ENCODE results near the gene BAIAP2L1. TPM values are rescaled to one million over a fixed set of nuclear protein-coding genes. Genes with fewer than 3 reads are reported as not detected.

Gene BAIAP2L1
- total RNA-seq, 1 donor from 2014 or later, result 1.6 TPM

GRCh38 chr7:98286093-98286539, 114.8 kb downstream of the BAIAP2L1 start:
- DNase-seq (ENCODE audit: missing footprints) (peak; percentile 87), ATAC-seq (peak; percentile 14)
- intact Hi-C loops (cut with DNase I), result no loop called here

- intact Hi-C loops (cut with DNase I), result no loop called here
- DNase-seq (ENCODE audit: missing footprints) (no peak), ATAC-seq (no peak)
Measured at GRCh38 chr7:98285157-98286092, 115.5 kb downstream of the BAIAP2L1 start.

- peak; percentile 93 for DNase-seq (ENCODE audit: missing footprints)
- ATAC-seq, result peak; percentile 57
- intact Hi-C loops (cut with DNase I), result loop anchor here (5.0 kb wide), 2 partner anchors 118 to 543 kb away; partner anchors contain the start of gene BAIAP2L1
Measured at GRCh38 chr7:98284335-98285036, 116.4 kb downstream of the BAIAP2L1 start.

- ATAC-seq (no peak), DNase-seq (ENCODE audit: missing footprints) (no peak)
- intact Hi-C loops (cut with DNase I), result loop anchor here (5.0 kb wide), 2 partner anchors 118 to 543 kb away; partner anchors contain the start of gene BAIAP2L1
Measured at GRCh38 chr7:98283887-98284222, 117.0 kb downstream of the BAIAP2L1 start.

GRCh38 chr7:98283127-98283886, 117.6 kb downstream of the BAIAP2L1 start:
- no peak for DNase-seq (ENCODE audit: missing footprints)
- intact Hi-C loops (cut with DNase I), result loop anchor here (5.0 kb wide), 2 partner anchors 119 to 544 kb away; partner anchors contain the start of gene BAIAP2L1
- ATAC-seq, result no peak

- DNase-seq (ENCODE audit: missing footprints) (no peak), ATAC-seq (no peak)
- intact Hi-C loops (cut with DNase I), result loop anchor here (5.0 kb wide), 2 partner anchors 120 to 545 kb away; partner anchors contain the start of gene BAIAP2L1
Measured at GRCh38 chr7:98282703-98283102, 118.2 kb downstream of the BAIAP2L1 start.

- DNase-seq (ENCODE audit: missing footprints) (no peak), ATAC-seq (no peak)
- intact Hi-C loops (cut with DNase I), result loop anchor here (2.0 to 5.0 kb wide), 3 partner anchors 29 to 545 kb away; partner anchors contain the start of genes BAIAP2L1 and TECPR1
Measured at GRCh38 chr7:98281757-98282606, 118.9 kb downstream of the BAIAP2L1 start.

- DNase-seq (ENCODE audit: missing footprints) (peak; percentile 97), ATAC-seq (peak; percentile 84)
- intact Hi-C loops (cut with DNase I), result loop anchor here (2.0 to 5.0 kb wide), 3 partner anchors 28 to 546 kb away; partner anchors contain the start of genes BAIAP2L1 and TECPR1
Measured at GRCh38 chr7:98280791-98281756, 119.8 kb downstream of the BAIAP2L1 start, which contains the start of gene BRI3. BRI3 (plus strand) TSS chr7:98281686; CDS start chr7:98281796, 110 bp downstream.

- no peak for DNase-seq (ENCODE audit: missing footprints)
- ATAC-seq, result no peak
- intact Hi-C loops (cut with DNase I), result loop anchor here (2.0 to 5.0 kb wide), 3 partner anchors 27 to 547 kb away; partner anchors contain the start of genes BAIAP2L1 and TECPR1
Measured at GRCh38 chr7:98280296-98280695, 120.6 kb downstream of the BAIAP2L1 start.

GRCh38 chr7:98278936-98279335, 122.0 kb downstream of the BAIAP2L1 start:
- no peak for DNase-seq (ENCODE audit: missing footprints)
- intact Hi-C loops (cut with DNase I), result no loop called here
- no peak for ATAC-seq

- DNase-seq (ENCODE audit: missing footprints), result no peak
- intact Hi-C loops (cut with DNase I), result no loop called here
- no peak for ATAC-seq
Measured at GRCh38 chr7:98278408-98278807, 122.5 kb downstream of the BAIAP2L1 start.

GRCh38 chr7:98276241-98276761, 124.6 kb downstream of the BAIAP2L1 start:
- ATAC-seq (no peak), DNase-seq (ENCODE audit: missing footprints) (no peak)
- intact Hi-C loops (cut with DNase I), result no loop called here

- ATAC-seq (no peak), DNase-seq (ENCODE audit: missing footprints) (no peak)
- intact Hi-C loops (cut with DNase I), result no loop called here
Measured at GRCh38 chr7:98267303-98267702, 133.6 kb downstream of the BAIAP2L1 start.

GRCh38 chr7:98266840-98267239, 134.1 kb downstream of the BAIAP2L1 start:
- no peak for ATAC-seq
- no peak for DNase-seq (ENCODE audit: missing footprints)
- intact Hi-C loops (cut with DNase I), result no loop called here

GRCh38 chr7:98265841-98266271, 135.0 kb downstream of the BAIAP2L1 start:
- intact Hi-C loops (cut with DNase I), result no loop called here
- DNase-seq (ENCODE audit: missing footprints) (no peak), ATAC-seq (no peak)

GRCh38 chr7:98257701-98258100, 143.2 kb downstream of the BAIAP2L1 start:
- intact Hi-C loops (cut with DNase I), result loop anchor here (10.0 kb wide), 1 partner anchor 1933 kb away; the partner anchor contains the start of gene SLC25A13
- no peak for DNase-seq (ENCODE audit: missing footprints)
- no peak for ATAC-seq
